ENCODE measurements around the gene MANF. TPM values are rescaled to one million over a fixed set of nuclear protein-coding genes. Genes with fewer than 3 reads are reported as not detected.
"Not testable (repeated sequence)": the region's sequence is repeated elsewhere in the genome, so short reads cannot be mapped to it uniquely, and the experiment has no call there.

The MANF gene
- total RNA-seq, 1 donor from 2014 or later = 32.2 TPM

DNA sequence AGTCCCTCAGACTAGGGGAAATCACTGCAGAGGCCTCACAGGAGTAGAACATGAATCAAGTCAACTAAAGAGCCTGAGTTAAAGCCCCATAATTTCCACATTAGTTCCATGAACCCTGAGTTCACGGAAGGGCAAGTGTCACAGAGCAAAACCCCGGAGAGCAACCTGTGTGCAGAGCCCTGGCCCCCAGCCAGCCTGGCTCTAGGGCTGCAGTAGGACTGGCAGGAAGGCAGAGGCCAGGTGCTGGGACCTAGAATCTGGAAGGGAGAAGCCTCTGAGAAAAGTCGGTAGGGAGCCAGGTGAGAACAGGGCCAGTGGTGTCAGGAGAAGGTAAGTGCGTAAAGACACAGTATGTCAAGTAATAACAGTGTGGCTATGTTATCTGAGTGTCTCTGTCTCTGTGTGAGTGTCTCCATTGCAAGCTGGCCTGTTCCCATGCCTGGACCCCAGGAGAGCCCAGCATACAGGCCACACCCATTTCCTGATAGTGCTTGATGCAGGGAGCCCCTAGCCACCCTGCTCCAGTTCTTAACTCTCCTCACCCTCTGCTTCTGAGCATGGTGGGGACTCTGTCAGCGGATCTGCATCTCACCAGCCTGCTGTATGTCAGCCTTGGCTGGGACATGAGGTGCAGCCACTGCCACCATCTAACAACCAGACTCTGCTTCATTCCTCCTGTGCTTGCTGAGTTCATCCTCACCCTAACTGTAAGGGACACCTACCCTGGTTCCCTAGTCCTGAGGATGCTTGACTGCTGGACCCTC is 11.3 kb upstream of the MANF start:
- DNase-seq = no peak

DNA sequence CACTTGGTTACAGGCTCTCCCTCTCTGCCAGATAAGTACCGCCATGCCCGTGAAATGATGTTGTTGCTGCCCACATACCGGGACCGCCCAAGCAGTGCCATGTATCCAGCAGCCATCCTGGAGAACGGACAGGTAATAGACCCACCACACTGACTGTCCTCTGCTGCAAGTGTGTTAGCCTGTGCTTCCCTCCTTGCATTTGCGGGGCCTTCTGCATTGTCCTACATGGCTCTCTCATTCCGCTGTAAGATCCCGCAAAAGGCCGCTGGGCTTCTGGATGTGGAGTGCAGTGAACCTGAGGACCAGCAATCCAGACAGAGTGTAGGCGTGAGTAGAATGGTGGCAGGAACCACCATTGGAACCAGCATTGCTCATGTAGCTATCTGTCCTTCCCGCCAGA is 10.6 kb upstream of the MANF start:
- DNase-seq = no peak

DNA sequence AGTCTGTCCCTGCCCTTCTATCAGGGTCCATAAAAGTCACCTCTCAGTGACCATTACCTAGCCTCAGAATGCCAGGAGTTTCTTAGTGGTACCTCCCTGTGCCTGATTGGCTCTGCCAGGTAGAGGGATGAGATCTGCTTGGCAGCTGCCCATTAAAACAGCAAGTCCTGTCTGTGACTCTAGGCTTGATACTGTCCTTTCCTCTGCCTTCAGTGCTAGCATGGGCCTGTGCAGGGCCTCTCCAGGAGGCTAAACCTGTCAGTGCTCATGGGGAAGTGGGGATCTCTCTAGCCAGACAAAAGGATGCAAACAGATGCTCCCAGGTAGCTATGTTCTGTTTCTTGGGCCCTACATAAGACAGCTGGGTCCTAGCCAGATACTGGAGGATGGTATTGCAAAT is 10.0 kb upstream of the MANF start:
- DNase-seq = no peak

DNA sequence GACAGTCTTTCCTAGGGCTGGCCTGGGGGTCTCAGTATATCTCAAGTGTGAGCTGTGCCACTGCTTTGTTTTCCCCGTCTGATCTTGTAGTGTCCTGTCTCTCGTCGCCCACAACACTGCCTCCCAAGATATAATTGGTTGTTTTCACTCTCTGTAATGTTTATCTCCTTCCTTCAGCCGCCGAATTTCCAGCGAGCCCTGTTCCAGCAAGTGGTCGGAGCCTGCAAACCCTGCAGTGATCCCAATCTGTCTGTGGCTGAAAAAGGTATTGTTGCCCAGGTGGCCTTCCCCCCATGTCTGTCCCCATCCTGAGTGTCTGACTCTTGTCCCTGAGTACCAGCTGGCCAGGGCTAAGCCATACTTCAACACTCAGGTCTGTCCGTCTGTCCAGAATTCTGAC is 9.5 kb upstream of the MANF start:
- no peak for DNase-seq

DNA sequence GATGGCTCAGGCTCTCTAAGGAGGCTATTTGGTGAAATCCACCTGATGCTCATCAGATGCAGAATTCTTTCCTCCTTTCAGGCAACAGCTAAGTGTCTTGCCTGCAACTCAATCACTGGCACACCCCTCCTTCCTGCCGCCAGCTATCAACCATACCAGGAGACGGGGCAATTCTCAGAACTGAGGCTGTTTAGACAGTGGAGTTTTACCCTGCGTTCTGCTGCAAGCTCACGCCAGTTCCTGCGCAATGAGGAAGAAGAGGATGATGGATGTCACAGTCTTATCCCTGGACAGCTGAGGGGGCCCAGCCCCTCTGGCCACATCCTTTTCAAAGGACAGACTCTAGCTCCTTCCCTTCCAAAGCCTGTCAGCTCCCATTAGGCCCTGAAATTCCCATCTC is 7.0 kb upstream of the MANF start:
- no peak for DNase-seq

DNA sequence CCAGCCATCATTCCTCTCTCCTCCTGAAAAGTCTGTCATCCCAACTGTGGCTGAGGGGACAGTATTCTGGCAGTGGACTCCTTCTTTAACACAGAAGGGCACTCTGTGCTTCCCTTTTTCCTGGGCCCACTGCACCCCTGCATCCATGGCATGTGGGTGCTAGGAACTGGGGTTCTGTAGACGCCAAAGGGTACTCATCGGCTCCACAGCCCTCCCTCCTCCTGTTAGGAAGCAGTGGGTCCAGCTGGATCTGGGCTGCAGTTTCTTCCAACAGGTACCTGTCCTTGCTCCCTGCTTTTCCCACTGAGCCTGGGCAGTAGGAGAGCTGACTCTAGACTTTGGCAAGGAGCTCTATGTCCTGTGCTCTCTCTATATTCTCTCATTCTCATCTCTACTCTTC is 6.4 kb upstream of the MANF start:
- DNase-seq = no peak

DNA sequence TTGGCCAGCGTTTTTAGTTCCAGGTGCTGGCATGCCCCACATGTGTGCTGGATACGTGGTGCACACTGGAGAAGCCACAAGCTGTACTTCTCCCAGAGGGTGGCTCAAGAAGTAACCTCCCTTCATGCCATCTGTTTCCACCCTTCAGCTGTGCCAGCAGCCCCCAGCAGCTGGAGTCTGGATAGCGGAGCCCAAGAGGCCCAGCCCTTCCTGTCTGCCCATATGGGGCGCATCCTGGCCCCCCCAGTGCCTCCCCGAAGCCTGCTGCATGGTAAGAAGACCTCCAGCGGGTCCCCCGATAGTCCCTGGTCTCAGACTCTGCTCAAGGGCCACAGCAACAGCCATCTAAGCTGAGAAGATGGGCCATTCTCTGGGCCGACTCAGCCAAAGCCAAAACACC is 5.8 kb upstream of the MANF start:
- DNase-seq = no peak

DNA sequence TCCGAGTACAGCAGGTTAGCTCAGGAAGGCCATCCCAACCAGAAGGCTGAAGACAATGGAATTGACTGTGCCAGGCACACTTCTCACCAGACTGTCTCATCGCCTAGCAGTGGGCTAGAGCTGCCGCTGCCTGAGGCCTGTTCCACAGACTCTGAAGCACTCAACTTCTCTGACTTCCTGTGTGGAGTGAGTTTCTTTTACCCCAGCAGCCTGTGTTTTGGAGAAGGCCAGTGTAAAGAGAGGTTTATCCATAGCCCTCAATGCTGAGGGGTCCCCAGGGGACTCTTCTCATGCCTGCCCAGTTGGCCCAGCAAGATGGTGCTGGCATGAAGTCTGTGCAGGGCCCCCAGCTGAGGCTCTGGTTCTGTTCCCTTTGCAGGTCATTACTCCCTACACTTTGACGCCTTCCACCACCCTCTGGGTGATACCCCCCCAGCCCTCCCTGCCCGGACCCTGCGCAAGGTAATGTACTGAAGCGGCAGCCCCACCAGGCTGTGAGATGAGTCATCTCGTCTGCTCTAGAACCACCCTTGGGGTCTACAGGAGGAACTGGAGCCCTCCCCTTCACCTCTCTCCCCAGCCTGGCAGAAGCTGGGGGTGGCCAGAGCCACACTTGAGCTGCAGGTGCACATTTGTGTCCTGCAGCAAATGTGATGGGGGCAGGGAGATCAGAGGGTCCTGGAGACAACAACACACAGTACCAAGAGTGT is 5.2 kb upstream of the MANF start:
- DNase-seq = no peak

DNA sequence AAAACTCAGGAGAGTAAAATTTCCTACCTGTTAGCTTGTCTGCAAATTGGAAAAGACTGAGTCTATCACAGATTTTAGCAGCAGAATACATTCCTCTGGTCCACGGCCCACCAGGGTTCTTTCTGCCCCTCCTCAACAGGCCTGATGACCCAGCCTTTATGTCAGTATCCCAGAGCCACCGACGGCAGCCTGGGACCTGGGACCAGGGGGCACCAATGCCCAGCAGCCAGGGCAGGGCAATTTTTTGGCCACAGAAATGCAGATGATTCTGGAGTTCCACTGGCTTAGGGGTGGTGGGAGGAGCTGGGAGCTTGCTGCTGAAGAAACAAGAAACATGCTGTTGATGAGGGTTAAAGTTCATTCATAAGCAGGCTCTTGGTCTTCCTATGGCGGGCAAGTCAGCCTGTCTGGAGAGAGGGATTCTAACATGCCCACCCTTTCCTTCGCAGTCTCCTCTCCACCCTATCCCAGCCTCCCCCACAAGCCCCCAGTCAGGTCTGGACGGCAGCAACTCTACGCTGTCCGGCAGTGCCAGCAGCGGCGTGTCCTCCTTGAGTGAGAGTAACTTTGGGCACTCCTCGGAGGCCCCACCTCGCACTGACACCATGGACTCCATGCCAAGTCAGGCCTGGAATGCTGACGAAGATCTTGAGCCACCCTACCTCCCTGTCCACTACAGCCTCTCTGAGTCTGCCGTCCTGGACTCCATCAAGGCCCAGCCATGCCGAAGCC is 4.3 kb upstream of the MANF start:
- no peak for DNase-seq

DNA sequence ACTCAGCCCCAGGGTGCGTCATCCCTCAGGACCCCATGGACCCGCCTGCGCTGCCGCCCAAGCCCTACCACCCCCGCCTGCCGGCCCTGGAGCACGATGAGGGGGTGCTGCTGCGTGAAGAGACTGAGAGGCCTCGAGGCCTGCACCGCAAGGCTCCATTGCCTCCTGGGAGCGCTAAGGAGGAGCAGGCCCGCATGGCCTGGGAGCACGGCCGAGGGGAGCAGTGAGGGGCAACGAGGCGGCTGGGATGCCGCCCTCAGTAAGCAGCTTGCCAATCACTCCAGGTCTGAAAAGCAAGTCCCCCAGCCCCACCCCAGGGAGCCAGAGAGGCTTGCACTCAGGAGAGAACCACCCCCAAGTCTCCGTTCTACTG is 3.8 kb upstream of the MANF start:
- no peak for DNase-seq

DNA sequence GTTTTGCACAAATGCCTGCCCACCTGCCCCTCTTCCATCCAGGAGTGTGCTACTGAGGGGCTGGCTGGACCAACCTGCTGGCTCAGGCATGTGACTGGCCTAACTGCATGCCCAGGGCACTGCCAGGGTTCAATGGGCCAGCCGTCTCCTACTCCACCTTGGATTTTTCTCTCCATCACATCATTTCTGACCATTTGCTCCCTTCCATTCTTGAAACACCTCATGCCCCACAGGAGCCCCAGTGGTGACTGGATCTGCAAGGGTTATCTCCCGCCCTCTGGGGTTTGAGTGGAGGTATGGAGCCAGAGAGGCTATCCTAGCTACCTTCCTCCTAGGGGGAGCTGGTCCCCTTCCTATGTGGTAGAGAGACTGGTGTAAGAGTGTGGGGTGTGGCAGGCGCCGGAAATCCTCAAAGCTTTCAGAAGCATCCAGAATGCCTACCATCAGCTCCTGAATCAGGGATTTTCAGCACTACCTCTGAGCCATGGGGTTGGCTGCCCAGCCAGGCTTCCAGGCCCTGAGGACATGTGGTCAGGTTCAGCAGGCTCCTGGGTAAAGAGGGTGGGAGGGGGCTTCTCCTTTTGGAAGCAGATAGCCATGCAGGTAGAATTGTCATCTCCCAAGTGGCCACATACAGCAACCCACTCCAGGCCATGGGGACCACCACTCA is 2.9 kb upstream of the MANF start:
- no peak for DNase-seq

DNA sequence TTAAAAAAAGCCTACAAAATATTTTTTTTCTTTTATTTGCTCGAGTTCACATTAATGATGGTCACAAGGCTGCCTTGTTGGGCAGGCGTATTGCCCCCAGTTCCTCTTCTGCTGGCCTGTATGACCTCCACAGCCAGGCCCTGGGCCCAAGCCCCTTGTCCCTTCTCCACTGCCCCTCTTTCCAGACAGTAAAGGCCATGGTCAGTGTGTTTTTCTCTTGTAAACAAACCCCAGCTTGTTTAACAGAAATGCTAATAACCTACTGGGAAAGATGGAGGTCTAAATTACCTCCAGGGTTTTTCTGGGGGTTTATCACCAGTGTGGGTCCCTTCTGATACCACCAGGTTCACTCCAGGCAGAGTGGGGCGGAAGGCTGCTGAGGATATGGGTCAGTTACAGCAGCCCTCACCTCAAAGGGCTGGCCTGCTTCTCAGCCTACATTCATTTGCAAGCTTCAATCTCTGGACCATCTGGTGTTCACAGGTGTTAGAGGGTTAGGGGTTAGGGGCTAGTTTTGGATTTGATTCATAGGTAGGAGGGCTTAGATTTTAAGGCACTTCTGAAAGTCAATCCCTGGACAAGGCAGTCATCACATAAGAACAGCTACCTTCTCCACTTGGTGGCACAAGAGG is 2.0 kb upstream of the MANF start:
- no peak for DNase-seq

DNA sequence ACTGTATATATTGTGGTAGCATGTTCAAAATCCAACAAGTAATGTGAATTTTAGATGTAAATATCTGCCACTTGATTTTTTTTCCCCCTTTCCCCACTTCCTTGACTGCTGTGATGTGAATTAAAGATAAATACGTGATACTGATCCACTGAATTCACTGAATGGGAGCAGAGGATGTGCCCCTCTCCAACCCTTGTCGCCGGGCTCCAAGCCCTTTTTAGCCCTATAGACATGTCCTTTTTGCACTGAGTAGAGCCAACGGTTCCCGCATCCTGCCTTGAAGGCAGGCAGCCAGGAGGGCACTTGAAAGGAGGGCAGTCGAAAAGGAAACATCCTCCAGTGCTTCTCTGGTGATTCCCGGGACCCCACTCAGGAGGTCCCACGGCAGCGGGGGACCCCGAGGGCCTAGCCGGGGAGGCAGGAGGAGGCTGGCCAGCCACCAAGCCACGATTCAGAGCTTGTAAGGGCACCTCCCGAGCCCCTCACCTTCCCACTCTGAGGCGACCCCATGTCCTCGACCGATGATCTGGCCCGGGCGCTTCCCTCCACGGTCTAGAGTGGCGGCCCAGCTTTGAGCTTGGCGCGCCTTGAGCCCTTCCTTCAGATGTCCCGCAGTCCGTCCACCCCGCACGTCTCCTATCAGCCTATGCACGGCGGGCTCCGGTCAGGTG is 901 bp upstream of the MANF start:
- DNase-seq = no peak

DNA sequence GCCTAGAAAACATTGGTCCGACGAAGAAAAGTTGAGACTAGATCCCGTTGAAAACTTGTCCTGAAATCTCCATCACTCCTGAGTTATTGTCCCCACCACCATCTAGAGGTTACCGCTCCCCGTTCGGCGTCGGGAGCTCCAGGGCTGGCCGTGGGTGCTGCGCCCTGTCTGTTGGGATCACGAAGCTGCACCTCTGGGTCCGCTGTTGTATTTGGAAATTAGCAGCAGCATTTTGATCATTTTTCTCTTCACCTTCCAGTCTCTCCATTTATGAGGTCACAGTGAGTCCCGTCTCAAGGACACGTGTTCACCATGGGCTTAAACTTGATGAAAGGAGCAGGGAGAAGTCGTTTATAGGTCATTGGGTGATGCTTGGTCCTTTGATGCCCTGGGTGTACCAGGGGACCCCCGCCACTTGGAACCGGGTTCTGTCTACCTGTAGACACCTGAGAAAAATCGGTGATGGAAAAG is 565 bp downstream of the MANF start:
- peak; percentile 11 for DNase-seq

DNA sequence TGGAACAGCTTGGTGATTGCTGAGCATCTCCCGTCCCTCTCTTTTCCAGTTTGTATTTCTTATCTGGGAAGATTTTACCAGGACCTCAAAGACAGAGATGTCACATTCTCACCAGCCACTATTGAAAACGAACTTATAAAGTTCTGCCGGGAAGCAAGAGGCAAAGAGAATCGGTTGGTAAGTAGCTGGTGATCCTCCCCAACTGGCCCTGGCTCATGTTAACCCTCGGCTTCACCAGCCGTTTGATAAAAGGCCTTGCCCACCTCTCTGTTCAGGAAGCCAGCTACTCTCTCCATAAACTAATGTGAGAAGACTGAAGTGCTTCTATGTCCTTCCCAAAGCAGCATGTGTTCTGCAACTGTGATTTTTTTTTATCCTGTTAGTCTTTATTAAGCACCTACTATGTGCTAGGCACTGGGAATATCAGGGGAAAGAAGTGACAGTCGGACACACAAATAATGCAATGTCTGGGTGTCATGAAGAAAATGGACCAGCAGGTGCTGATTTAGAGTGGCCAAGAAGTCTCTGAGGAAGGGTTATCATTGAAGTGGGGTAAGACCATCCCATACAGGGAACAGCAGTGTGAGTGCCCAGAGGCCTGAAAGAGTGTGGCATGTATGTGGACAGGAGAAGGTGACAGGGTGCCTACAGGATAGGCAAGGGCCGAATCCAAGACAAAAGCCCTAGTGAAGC is 1.2 kb downstream of the MANF start:
- no peak for DNase-seq

DNA sequence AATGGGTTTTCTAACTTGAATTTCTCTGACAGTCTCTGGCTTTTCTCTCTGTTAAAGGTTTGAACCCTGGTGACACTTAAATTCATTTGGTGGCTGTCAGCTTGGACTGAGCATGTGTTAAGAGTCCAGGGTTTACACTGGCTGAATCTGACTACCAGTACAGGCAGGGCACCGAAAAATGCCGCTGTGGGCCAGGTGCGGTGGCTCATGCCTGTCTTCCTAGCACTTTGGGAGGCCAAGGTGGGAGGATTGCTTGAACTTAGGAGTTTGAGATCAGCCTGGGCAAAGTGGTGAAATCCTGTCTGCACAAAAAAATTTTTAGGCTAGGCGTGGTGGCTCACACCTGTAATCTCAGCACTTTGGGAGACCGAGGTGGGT is 1.8 kb downstream of the MANF start:
- DNase-seq = no peak

DNA sequence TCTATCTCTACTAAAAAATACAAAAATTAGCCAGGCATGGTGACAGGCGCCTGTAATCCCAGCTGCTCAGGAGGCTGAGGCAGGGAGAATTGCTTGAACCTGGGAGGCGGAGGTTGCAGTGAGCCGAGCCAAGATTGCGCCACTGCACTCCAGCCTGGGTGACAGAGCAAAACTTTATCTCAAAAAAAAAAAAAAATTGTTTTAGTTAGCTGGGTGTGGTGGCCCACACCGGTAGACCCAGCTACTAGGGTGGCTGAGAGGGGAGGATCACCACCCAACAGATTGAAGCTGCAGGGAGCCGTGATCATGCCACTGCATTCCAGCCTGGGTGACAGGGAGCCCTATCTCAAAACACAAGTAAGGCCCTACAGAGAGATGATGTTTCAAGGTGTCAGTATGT is 2.2 kb downstream of the MANF start:
- DNase-seq = not testable (repeated sequence)

DNA sequence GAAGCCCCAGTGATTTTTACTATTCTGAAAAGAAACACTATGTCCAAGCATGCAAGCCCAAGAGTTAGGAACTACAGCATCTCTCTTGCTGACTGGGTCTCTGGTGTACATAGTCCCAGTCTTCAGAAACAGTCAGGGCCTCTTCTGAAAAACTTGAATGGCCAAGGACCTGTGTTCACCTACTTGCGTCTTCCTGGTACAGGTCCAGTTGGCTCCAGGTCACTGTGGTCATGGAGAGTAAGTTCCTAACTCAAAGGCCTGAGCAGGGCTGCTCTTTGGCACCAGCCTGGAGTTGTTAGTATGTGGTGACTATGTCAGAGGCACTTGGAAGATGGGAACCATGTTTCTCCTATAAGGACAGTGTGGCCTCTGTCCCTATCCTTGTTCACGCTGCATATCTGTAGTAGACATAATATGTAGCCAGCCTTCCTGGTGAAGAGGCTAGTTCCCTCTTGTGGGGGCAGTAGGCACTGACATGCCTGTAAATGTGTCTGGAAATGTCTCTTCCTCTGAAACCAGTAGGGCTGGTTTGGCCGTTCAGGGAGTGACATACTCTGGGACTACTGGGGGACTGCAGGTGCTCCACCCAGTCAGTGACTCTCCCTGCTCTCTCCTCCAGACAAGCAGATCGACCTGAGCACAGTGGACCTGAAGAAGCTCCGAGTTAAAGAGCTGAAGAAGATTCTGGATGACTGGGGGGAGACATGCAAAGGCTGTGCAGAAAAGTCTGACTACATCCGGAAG is 3.4 kb downstream of the MANF start:
- DNase-seq = no peak

DNA sequence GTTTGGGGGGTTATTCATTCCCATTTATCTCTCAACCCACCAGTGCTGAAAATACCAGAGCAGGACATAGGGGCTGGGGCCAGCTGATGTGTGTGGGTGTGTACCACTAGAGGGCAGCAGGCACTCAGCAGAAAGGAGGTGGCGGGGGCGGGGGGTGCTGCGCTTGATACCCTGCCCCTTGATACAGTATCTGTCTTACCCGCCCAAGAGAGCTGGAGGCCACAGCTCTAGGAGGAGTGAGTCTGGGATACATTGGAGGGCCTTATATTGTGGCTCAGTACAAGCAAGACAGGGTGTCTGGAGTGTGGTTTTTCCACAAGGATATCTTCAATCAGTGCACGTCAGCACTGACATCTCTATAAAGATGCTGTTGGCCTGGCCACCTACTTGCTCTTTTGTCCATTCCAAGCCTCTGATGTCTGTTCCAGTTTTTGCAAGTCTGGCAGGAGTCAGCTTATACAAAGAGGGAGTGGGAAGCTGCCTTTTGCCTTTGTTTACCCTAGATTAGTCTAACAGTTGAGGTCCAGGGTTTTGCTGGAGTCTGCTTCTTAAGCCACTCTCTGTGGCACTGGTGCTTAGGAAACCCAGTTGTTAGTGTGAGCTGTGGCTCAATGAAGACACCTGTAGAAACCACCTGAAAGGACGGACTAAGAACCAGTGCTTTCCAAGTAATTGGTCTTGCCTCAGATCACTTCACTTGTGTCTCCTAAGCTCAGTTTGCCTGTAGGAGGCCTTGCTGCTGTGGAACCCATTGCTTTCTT is 4.5 kb downstream of the MANF start:
- no peak for DNase-seq

All from skin of body (tissue), 2 donors.